Right atrium auricular region (tissue), 2 donors: ENCODE results near the gene HEMK1. TPM values are rescaled to one million over a fixed set of nuclear protein-coding genes. Genes with fewer than 3 reads are reported as not detected.

Experiments
- DNase-seq: peaks from one replicate; pipeline ENCODE4 v3.0.0-alpha.2; 2019; ENCODE audit warnings: low spot score
- H3K27ac ChIP-seq, 2 donors: fragments of 200-600 bp; sonication (generic); 1 replicate in 1 of 2; 2 replicates in 1 of 2; pipeline ENCODE4 v1.5.1; 2016 to 2019
- H3K27me3 ChIP-seq, 2 donors: fragments of 200-600 bp; sonication (generic); one replicate each; pipeline versions ENCODE4 v1.5.1 to v1.6.0; 2017 to 2019
- H3K36me3 ChIP-seq: fragments of 200-600 bp; sonication (generic); one replicate; pipeline ENCODE4 v1.5.1; 2016
- H3K4me1 ChIP-seq, 2 donors: fragments of 200-600 bp; sonication (generic); one replicate each; pipeline versions ENCODE4 v1.5.1 to v1.6.0; 2017 to 2019
- H3K4me3 ChIP-seq, 2 donors: fragments of 200-600 bp; sonication (generic); 1 replicate in 1 of 2; 2 replicates in 1 of 2; pipeline ENCODE4 v1.5.1; 2017 to 2019; ENCODE audit warnings: mild to moderate bottlenecking in 1 of 2, moderate library complexity in 1 of 2
- H3K9me3 ChIP-seq, 2 donors: fragments of 200-600 bp; sonication (generic); one replicate each; pipeline ENCODE4 v1.5.1; 2019
- CTCF ChIP-seq, 2 donors: fragments of 200-600 bp; sonication (generic); IDR thresholded peaks; one replicate each; pipeline ENCODE4 v1.5.1; 2019; ENCODE audit warnings: antibody characterized with exemption in 2 of 2
- total RNA-seq, 2 donors: library from RNA; depleted of rRNA; stranded (reverse); fragments of >200 nt; gene quantifications; one replicate each; pipeline ENCODE4 v1.1.0, GENCODE V29; 2016

The HEMK1 gene
- total RNA-seq, 2 donors from 2014 or later = 7.2 to 9.6 TPM

DNA sequence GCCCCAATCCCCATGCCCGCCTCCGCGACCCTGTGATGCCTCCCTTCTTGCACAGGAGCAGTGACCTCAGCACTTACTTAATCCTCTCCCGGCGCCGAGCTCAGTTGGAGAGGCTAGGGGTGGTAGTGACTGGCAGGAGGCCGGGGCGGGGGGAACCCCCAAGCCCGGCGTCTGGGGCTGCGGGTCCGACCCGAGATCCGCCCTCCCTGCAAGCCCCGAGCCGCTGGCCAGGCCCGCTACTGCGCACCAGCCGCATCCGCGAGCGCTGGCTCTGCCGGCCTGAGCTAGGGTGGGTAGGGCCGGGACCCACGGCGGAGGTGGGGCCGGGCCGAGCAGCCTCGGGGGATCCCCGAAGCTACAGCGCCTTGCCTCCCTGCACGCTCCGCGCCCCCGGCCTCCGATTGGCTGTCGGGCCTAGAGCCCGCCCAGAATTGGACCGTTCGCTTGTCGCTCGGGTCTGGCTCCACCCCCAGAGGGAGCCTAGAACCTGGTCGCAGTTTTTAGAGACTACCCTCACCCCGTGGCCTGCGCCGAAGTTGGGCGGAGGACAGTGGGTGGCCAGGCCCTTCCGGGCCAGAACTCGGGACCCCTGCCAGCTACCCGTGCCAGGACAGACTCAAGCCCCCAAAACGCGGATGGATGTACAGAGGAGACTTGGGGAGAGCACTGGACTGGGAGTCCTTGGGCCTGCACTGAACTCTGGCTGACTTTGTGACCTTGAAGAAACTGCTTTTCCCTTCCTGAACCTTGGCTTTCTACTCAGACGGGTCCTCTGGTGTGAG is 1.7 kb upstream of the HEMK1 start, which contains the start of gene C3orf18:
Gene C3orf18 (minus strand): TSS at position 362 of the 782 bp plus-strand sequence. CDS start 2,048 bp downstream, outside the sequence.
- peak within 1 kb of the TSS; percentile 91 to 95 for H3K27ac ChIP-seq
- TF ChIP-seq CTCF (IDR thresholded peaks at IDR 0.05) = no peak
- H3K36me3 ChIP-seq = no peaks in the 10 kb centered on the region
- DNase-seq = peak; percentile 96
- H3K4me1 ChIP-seq = peaks cover 0 to 33% of the 10 kb centered on the region in 2 donors
- H3K27me3 ChIP-seq = no peaks in the 10 kb centered on the region
- no peaks in the 10 kb centered on the region for H3K9me3 ChIP-seq
- H3K4me3 ChIP-seq = peak within 1 kb of the TSS; percentile 75 to 77

GRCh38 chr3:50570508-50571279 is 1.4 kb downstream of the HEMK1 start:
- Histone ChIP-seq H3K4me1 (peaks cover 0 to 35% of the 10 kb centered on the region in 2 donors), H3K4me3 (no peak overlapping the region), H3K27me3 (no peaks in the 10 kb centered on the region), H3K27ac (peak overlapping the region in 1 of 2 donors; percentile 91), H3K36me3 (no peaks in the 10 kb centered on the region), H3K9me3 (no peaks in the 10 kb centered on the region)
- no peak for TF ChIP-seq CTCF (IDR thresholded peaks at IDR 0.05)
- DNase-seq = no peak

GRCh38 chr3:50571486-50571885 is 2.2 kb downstream of the HEMK1 start:
- H3K27ac ChIP-seq = no peak overlapping the region
- H3K36me3 ChIP-seq = no peaks in the 10 kb centered on the region
- peaks cover 0 to 32% of the 10 kb centered on the region in 2 donors for H3K4me1 ChIP-seq
- no peak for DNase-seq
- no peaks in the 10 kb centered on the region for H3K27me3 ChIP-seq
- no peaks in the 10 kb centered on the region for H3K9me3 ChIP-seq
- no peak overlapping the region for H3K4me3 ChIP-seq
- no peak for TF ChIP-seq CTCF (IDR thresholded peaks at IDR 0.05)

DNA sequence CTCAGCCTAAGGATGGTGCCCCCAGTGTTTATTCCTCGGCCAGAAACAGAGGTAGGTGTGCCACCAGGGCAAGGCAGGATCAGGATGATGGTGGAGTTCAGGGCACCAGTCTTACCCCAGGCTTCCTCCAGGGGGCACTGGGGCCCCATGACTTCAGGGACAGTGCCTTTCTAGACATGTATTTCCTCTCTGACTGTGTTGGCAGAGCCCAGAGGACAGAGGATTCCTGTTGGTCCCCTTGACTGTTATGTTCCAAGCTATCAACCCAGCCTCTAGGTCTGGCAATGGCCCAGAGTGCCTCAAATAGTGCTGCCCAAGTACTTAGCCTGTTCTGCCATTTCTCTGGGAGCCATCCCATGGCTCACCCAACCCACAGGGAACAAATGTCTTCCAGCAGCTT is 2.8 kb downstream of the HEMK1 start:
- H3K4me1 ChIP-seq = peaks cover 0 to 26% of the 10 kb centered on the region in 2 donors
- no peak overlapping the region for H3K4me3 ChIP-seq
- H3K27ac ChIP-seq = peak overlapping the region; percentile 28 to 55
- TF ChIP-seq CTCF (IDR thresholded peaks at IDR 0.05) = peak; percentile 79 to 93
- no peaks in the 10 kb centered on the region for H3K27me3 ChIP-seq
- H3K36me3 ChIP-seq = no peaks in the 10 kb centered on the region
- peak; percentile 85 for DNase-seq
- H3K9me3 ChIP-seq = no peaks in the 10 kb centered on the region

- Histone ChIP-seq H3K27ac (peak overlapping the region; percentile 28 to 55), H3K27me3 (no peaks in the 10 kb centered on the region), H3K4me3 (no peak overlapping the region), H3K9me3 (no peaks in the 10 kb centered on the region), H3K36me3 (no peaks in the 10 kb centered on the region), H3K4me1 (peaks cover 0 to 22% of the 10 kb centered on the region in 2 donors)
- TF ChIP-seq CTCF (IDR thresholded peaks at IDR 0.05) = no peak
- no peak for DNase-seq
Observed at GRCh38 chr3:50572801-50573371, 3.6 kb downstream of the HEMK1 start.
